ENCODE measurements around the gene CX3CR1.
"Not testable (repeated sequence)": the region's sequence is repeated elsewhere in the genome, so short reads cannot be mapped to it uniquely, and the experiment has no call there.

The CX3CR1 gene

DNA sequence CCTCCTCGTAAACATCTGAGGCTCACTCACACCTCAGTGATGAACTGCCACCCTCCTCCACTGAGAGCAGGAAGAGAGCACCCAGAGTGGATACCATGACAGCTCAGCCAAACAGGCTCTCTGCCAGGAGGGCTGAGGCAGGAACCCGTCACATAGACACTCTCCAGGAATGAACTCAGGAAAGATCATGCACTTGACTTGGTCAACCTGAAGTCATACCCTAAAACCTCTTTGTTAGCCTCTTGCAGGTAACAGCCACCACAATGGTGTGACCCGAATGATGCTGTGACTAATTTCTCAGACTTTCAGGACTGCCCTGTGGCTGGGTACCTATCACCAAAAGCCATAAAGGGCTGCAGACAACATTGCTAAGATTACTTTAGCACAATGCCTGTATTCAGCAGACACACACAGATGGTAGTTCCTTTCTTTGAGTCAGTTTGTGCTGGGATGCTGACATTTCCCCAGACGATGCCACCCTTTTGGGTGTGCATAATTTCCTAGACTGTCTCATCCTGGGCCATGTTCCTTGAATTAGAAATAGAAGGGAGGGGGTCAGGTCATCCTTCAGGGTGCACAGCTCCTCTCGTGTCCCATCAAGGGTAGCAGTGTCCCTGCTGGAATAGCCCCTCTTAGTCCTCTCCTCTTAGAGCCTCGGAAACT, 30.3 kb downstream of the CX3CR1 start:
- no peak for DNase-seq (ENCODE audit: extremely low read depth, low read depth)
- TF ChIP-seq, protein P1, sequence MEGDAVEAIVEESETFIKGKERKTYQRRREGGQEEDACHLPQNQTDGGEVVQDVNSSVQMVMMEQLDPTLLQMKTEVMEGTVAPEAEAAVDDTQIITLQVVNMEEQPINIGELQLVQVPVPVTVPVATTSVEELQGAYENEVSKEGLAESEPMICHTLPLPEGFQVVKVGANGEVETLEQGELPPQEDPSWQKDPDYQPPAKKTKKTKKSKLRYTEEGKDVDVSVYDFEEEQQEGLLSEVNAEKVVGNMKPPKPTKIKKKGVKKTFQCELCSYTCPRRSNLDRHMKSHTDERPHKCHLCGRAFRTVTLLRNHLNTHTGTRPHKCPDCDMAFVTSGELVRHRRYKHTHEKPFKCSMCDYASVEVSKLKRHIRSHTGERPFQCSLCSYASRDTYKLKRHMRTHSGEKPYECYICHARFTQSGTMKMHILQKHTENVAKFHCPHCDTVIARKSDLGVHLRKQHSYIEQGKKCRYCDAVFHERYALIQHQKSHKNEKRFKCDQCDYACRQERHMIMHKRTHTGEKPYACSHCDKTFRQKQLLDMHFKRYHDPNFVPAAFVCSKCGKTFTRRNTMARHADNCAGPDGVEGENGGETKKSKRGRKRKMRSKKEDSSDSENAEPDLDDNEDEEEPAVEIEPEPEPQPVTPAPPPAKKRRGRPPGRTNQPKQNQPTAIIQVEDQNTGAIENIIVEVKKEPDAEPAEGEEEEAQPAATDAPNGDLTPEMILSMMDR (IDR thresholded peaks at IDR 0.05; ENCODE audit: low read depth, low read length, missing control alignments) = no peak
- no peak overlapping the region for H3K4me3 ChIP-seq (replicated peaks; ENCODE audit: low read depth, low read length)

DNA sequence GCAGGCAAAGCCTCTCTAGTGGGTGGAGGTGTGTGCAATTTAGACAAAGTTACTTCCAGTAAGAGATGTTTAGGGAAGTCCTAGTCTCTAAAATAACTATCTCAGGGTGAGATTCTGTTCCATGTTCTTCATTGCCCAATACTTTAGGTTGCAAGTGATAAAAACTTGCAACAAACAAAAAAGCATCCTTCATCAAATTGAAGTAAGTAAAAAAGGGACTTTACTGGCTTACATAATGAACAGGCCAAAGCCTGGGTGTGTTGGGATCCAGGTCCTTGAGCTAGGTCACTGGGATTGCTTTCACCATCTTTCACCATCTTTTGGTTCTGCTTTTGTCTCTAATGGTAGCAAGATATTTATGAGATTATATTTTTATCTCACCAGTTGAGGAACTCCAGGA, 38.3 kb downstream of the CX3CR1 start:
- TF ChIP-seq, protein P1 (IDR thresholded peaks at IDR 0.05; ENCODE audit: low read depth, low read length, missing control alignments) = no peak
- no peak overlapping the region for H3K4me3 ChIP-seq (replicated peaks; ENCODE audit: low read depth, low read length)
- DNase-seq (ENCODE audit: extremely low read depth, low read depth) = no peak

DNA sequence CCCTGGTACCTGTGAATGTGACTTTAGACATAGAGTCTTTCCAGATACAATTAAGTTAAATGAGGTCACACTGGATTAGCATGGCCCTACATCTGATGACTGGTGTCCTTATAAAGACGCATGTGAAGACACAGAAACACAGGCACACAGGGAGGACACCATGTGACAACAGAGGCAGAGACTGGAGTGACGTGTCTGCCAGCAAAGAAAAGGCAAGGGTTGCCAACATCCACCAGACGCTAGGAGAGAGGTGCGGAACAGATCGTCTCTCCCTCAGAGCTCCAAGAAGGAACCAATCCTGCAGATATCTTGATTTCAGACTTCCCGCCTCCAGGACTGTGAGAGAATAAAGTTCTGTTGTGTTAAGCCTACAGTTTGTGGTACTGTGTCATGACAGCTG, 42.8 kb downstream of the CX3CR1 start:
- TF ChIP-seq, protein P1 (IDR thresholded peaks at IDR 0.05; ENCODE audit: low read depth, low read length, missing control alignments) = no peak

DNA sequence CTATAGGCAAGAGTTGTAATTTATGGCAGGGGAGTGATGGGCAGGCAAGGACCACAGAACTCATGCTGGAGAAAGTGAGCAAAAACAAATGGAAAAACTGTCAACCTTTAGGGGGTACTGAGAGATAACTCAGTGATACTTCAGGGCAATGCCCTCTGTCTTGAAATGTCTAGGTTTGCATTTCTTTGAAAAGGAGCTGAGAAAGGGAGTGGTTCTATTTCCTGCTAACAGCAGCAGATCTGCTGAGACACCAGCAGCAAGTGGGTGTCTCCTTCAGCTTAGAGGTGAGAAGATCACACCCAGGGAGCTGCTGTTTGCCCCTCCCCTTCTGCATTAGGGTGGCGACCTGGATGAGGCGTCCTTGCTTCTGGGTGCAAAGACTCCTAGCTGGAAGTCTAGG, 45.2 kb downstream of the CX3CR1 start:
- no peak for DNase-seq (ENCODE audit: extremely low read depth, low read depth)
- TF ChIP-seq, protein P1 (IDR thresholded peaks at IDR 0.05; ENCODE audit: low read depth, low read length, missing control alignments) = no peak
- H3K4me3 ChIP-seq (replicated peaks; ENCODE audit: low read depth, low read length) = no peak overlapping the region

More for the DNA sequence above, 42.8 kb downstream of the CX3CR1 start:
- DNase-seq (ENCODE audit: extremely low read depth, low read depth) = no peak
- no peak overlapping the region for H3K4me3 ChIP-seq (replicated peaks; ENCODE audit: low read depth, low read length)

DNA sequence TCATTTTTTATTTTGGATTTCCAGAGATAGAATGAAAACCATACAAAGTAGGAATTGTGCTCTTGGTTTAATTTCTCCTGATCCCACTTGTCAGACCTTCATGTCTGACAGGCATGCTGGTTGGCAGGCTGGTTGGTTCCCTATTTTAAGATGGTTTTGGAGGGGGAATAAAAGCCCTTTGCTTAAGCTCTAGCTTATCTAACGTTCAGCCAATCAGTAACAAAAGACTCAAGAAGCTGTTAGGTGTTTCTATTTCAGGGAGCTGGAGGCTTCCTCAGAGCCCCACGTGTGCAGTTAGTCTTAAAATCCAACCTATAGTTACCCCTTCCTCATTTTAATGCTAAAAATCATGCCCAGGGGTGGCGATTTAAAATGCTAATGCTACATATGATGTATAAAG, 47.0 kb downstream of the CX3CR1 start:
- DNase-seq (ENCODE audit: extremely low read depth, low read depth) = no peak
- TF ChIP-seq, protein P1 (IDR thresholded peaks at IDR 0.05; ENCODE audit: low read depth, low read length, missing control alignments) = no peak

DNA sequence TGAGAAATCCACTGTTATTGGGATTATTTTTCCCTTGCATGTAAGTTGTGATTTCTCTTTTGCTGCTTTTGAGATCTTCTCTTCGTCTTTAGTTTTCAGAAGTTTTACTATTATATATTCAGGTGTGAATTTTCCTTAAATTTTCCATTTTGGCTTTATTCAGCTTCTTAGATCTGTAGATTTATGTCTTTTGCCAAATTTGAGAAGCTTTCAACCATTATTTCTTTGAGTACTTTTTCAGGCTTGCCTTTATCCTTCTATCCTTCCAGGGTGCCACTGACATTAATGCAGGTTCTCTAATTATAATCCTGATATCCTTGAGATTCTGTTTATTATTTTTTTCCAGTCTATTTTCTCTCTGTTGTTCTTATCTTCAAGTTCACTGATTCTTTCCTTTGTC, 49.4 kb downstream of the CX3CR1 start:
- no peak overlapping the region for H3K4me3 ChIP-seq (replicated peaks; ENCODE audit: low read depth, low read length)
- DNase-seq (ENCODE audit: extremely low read depth, low read depth) = no peak
- TF ChIP-seq, protein P1 (IDR thresholded peaks at IDR 0.05; ENCODE audit: low read depth, low read length, missing control alignments) = no peak

More for the DNA sequence above, 47.0 kb downstream of the CX3CR1 start:
- H3K4me3 ChIP-seq (replicated peaks; ENCODE audit: low read depth, low read length) = no peak overlapping the region

DNA sequence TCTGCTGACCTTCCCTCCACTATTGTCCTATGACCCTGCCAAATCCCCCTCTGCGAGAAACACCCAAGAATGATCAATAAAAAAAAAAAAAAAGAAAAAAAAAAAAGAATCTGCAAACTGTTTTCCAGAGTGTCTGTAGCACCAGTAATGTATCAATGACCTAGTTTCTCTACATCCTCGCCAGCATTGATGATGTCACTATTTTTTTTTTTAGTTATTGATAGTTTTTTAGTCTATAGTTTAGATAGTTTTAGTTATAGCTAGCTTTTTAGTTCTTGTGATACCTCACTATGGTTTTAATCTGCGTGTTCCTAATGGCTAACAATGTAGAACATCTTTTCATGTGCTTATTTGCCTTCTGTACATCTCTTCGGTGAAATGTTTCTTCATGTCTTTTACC, 51.3 kb downstream of the CX3CR1 start:
- TF ChIP-seq, protein P1 (IDR thresholded peaks at IDR 0.05; ENCODE audit: low read depth, low read length, missing control alignments) = no peak
- no peak overlapping the region for H3K4me3 ChIP-seq (replicated peaks; ENCODE audit: low read depth, low read length)
- no peak for DNase-seq (ENCODE audit: extremely low read depth, low read depth)

DNA sequence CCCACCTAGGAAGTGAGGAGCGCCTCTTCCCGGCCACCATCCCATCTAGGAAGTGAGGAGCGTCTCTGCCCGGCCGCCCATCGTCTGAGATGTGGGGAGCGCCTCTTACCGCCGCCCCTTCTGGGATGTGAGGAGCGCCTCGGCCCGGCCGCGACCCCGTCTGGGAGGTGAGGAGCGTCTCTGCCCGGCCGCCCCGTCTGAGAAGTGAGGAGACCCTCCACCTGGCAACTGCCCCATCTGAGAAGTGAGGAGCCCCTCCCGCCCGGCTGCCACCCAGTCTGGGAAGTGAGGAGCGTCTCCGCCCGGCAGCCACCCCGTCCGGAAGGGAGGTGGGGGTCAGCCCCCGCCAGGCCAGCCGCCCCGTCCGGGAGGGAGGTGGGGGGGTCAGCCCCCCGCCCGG, 52.2 kb downstream of the CX3CR1 start:
- H3K4me3 ChIP-seq (replicated peaks; ENCODE audit: low read depth, low read length); DNase-seq (ENCODE audit: extremely low read depth, low read depth): not testable (repeated sequence)
